K562 (cell line): ENCODE results near the gene KCNK2. TPM values are rescaled to one million over a fixed set of nuclear protein-coding genes. Genes with fewer than 3 reads are reported as not detected.

Experiments
- ATAC-seq: fragments of 200-7000 bp; cut with Tn5 transposase; 3 replicates; pipeline ENCODE4 v1.9.1; 2020; ENCODE audit warnings: moderate library complexity
- BruUV-seq: library from RNA; stranded (reverse); fragments of 400-500 nt; replicated peaks from 2 replicates; lab custom pipeline; 2021; lab: Mats Ljungman, UMichigan
- CTCF ChIA-PET: fragments of 300-600 bp; formaldehyde crosslinking; extraction: SDS; loops from one replicate; lab custom pipeline; 2021; ENCODE audit warnings: low intra/inter-chr PET ratio; lab: Yijun Ruan, JAX
- POLR2A ChIA-PET: fragments of 300-600, 350-650 bp; sonication (Branson Sonifier 250); formaldehyde crosslinking; extraction: SDS; loops from one replicate; lab custom pipeline; 2021; ENCODE audit warnings: antibody characterized with exemption, inconsistent platforms; lab: Yijun Ruan, JAX
- DNase-seq, 4 experiments: peaks; one replicate each; pipeline versions ENCODE4 v3.0.0 to v3.0.0-alpha.2; 2011 to 2018; ENCODE audit warnings: low spot score in 3 of 4, mixed read lengths in 3 of 4; ENCODE audit errors: extremely low read depth in 1 of 4
- FAIRE-seq: peaks from 2 replicates; lab custom pipeline; 2011; peaks lifted over from hg19 to GRCh38; lab: Jason Lieb, UNC
- H2AFZ ChIP-seq: 2 replicates; pipeline ENCODE4 v1.6.0; 2011; ENCODE audit warnings: low read depth, low read length, control low read depth, inconsistent platforms
- H3K27ac ChIP-seq: fragments of 200-600 bp; 3 replicates; pipeline ENCODE4 v1.8.0; 2011; ENCODE audit warnings: low read depth, mild to moderate bottlenecking, control low read depth, inconsistent platforms, low read length, moderate library complexity, mixed read lengths; ENCODE audit errors: extremely low read depth
- H3K27me3 ChIP-seq, 2 experiments: fragments of 300-600 bp in 1 of 2; 2 replicates in 1 of 2; 3 replicates in 1 of 2; pipeline versions ENCODE4 v1.6.0 to v1.8.0; 2011; ENCODE audit warnings: inconsistent platforms in 2 of 2, low read length in 2 of 2, mild to moderate bottlenecking in 1 of 2, mixed read lengths in 1 of 2, moderate library complexity in 1 of 2; ENCODE audit not compliant: control insufficient read depth in 2 of 2, insufficient read depth in 2 of 2
- H3K36me3 ChIP-seq: fragments of 300-600 bp; 3 replicates; pipeline ENCODE4 v1.8.0; 2011; ENCODE audit warnings: mild to moderate bottlenecking, low read length, inconsistent platforms; ENCODE audit not compliant: control insufficient read depth, insufficient read depth
- H3K4me1 ChIP-seq, 2 experiments: fragments of 200-600 bp in 1 of 2; replicated peaks in 1 of 2; 2 replicates in 1 of 2; 3 replicates in 1 of 2; pipeline versions ENCODE4 v1.5.1 to v1.8.0; 2011; ENCODE audit warnings: inconsistent platforms in 2 of 2, low read length in 2 of 2, mild to moderate bottlenecking in 1 of 2, mixed read lengths in 1 of 2, moderate library complexity in 1 of 2; ENCODE audit not compliant: control insufficient read depth in 2 of 2, insufficient read depth in 2 of 2
- H3K4me2 ChIP-seq: 2 replicates; pipeline ENCODE4 v1.6.1; 2011; ENCODE audit warnings: low read length, control low read depth, inconsistent platforms, mixed read lengths; ENCODE audit not compliant: insufficient read depth
- H3K4me3 ChIP-seq: fragments of 200-600 bp; sonication (generic), shearing (Covaris generic); 2 replicates; pipeline ENCODE4 v1.5.1; 2016; ENCODE audit warnings: control low read depth, inconsistent platforms
- H3K79me2 ChIP-seq: fragments of 200-600 bp; 3 replicates; pipeline ENCODE4 v1.8.0; 2011; ENCODE audit warnings: low read length, inconsistent platforms; ENCODE audit not compliant: control insufficient read depth, insufficient read depth
- H3K9ac ChIP-seq, 2 experiments: 2 replicates each; pipeline versions ENCODE4 v1.6.0 to v1.6.1; 2011; ENCODE audit warnings: low read depth in 2 of 2, low read length in 2 of 2, control low read depth in 1 of 2, inconsistent platforms in 1 of 2, mild to moderate bottlenecking in 1 of 2, mixed read lengths in 1 of 2; ENCODE audit not compliant: insufficient read depth in 1 of 2
- H3K9me1 ChIP-seq: one replicate; pipeline ENCODE4 v1.6.0; 2011; ENCODE audit warnings: inconsistent platforms, mild to moderate bottlenecking, low read length, moderate library complexity; ENCODE audit not compliant: control insufficient read depth, insufficient read depth
- H3K9me3 ChIP-seq: replicated peaks from 2 replicates; pipeline ENCODE4 v1.5.1; 2011; ENCODE audit warnings: low read depth, low read length, inconsistent platforms; ENCODE audit not compliant: control insufficient read depth, insufficient read depth
- H4K20me1 ChIP-seq: replicated peaks from 2 replicates; pipeline ENCODE4 v1.6.1; 2011; ENCODE audit warnings: low read length, inconsistent platforms, mixed read lengths; ENCODE audit not compliant: control insufficient read depth, insufficient read depth
- CCNT2 ChIP-seq: IDR thresholded peaks from 2 replicates; pipeline ENCODE4 v1.6.1; 2011; ENCODE audit warnings: borderline replicate concordance, low read depth, mild to moderate bottlenecking, moderate library complexity, mixed read lengths, low read length; ENCODE audit not compliant: insufficient read length; ENCODE audit errors: extremely low read depth
- GATAD2B ChIP-seq: fragments of 450-650 bp; IDR thresholded peaks from 2 replicates; pipeline ENCODE4 v1.6.1; 2017; ENCODE audit warnings: mild to moderate bottlenecking, borderline replicate concordance
- JUND ChIP-seq, 2 experiments: IDR thresholded peaks; 2 replicates in 1 of 2; 3 replicates in 1 of 2; pipeline ENCODE4 v1.6.1; 2011; ENCODE audit warnings: borderline replicate concordance in 2 of 2, low read depth in 2 of 2, low read length in 2 of 2, improper control_type of control experiment in 1 of 2, missing biosample characterization in 1 of 2, missing genetic modification characterization in 1 of 2, missing genetic modification reagents in 1 of 2
- RREB1 ChIP-seq: fragments of 250-450 bp; sonication (Bioruptor Pico); IDR thresholded peaks from 2 replicates; pipeline ENCODE4 v1.4.0; 2020
- TCF7L2 ChIP-seq: fragments of 150-350 bp; IDR thresholded peaks from 2 replicates; pipeline ENCODE4 v1.6.1; 2016; ENCODE audit warnings: low read depth, mild to moderate bottlenecking, low read length, moderate library complexity
- TEAD4 ChIP-seq, 2 experiments: sonication (generic) in 1 of 2; formaldehyde crosslinking in 1 of 2; IDR thresholded peaks; 2 replicates each; pipeline versions ENCODE4 v1.6.1 to v1.8.0; 2012 to 2022; ENCODE audit warnings: borderline replicate concordance in 1 of 2, inconsistent platforms in 1 of 2, low read length in 1 of 2, mild to moderate bottlenecking in 1 of 2, missing genetic modification reagents in 1 of 2
- ZNF41 ChIP-seq: fragments of 250-450 bp; sonication (Bioruptor Pico); conservative IDR thresholded peaks from 2 replicates; pipeline ENCODE4 v1.4.0; 2020; ENCODE audit warnings: mild to moderate bottlenecking
- ZNF445 ChIP-seq: fragments of 250-450 bp; sonication (Bioruptor Pico); IDR thresholded peaks from 2 replicates; pipeline ENCODE4 v1.4.0; 2020; ENCODE audit warnings: low read depth, mild to moderate bottlenecking, moderate library complexity
- ZNF695 ChIP-seq: fragments of 450-650 bp; formaldehyde crosslinking; IDR thresholded peaks from 2 replicates; pipeline ENCODE4 v1.4.0; 2020; ENCODE audit warnings: mild to moderate bottlenecking, moderate library complexity
- ZZZ3 ChIP-seq: fragments of 450-650 bp; IDR thresholded peaks from 2 replicates; pipeline ENCODE4 v1.6.1; 2016; ENCODE audit warnings: antibody characterized with exemption, mild to moderate bottlenecking, moderate library complexity
- WGBS: fragments of 100-300 bp; shearing (Covaris generic); methylation state at CpG from one replicate; pipeline ENCODE4 v1.1.6; 2016; ENCODE audit warnings: low coverage, mixed read lengths; ENCODE audit not compliant: insufficient coverage; ENCODE audit errors: missing lambda C conversion rate; 5-methylcytosine and 5-hydroxymethylcytosine counted together
- in situ Hi-C: fragments of 300-500 bp; cut with MboI; formaldehyde crosslinking; loops from 4 replicates; pipeline ENCODE4 v1.15.0; 2018; ENCODE audit warnings: inconsistent platforms, mixed read lengths
- intact Hi-C: fragments of 100-400 bp; cut with micrococcal nuclease; formaldehyde crosslinking; loops from 2 replicates; pipeline ENCODE4 v1.14.2; 2022
- polyA plus RNA-seq, 8 experiments: library from polyadenylated mRNA; depleted of rRNA in 4 of 8; stranded (reverse) in 5 of 8; unstranded in 3 of 8; fragments of >200 nt; fragmentation: Nextera tagmentation in 2 of 8; fragmentation: Illumina TruSeq in 1 of 8; extraction: Ambion mirVana in 2 of 8; extraction: Trizol in 1 of 8; gene quantifications; 2 replicates each; pipeline versions ENCODE4 v1.2.1 to v1.2.3, GENCODE V29; 2011 to 2014; ENCODE audit warnings: inconsistent platforms in 1 of 8, missing spikeins in 1 of 8
- total RNA-seq, 7 experiments: library from RNA; depleted of rRNA in 6 of 7; stranded (reverse); fragments of >200 nt in 6 of 7; fragmentation: Illumina TruSeq in 2 of 7; extraction: Trizol in 2 of 7; gene quantifications; 2 replicates each; pipeline versions ENCODE4 v1.2.1 to v1.2.3, GENCODE V29; 2011 to 2021; ENCODE audit warnings: low replicate concordance in 1 of 7

The KCNK2 gene
- total and polyA plus RNA-seq, 9 of the 15 experiments (the other 6 are each of a cell fraction or from before 2014, with no cell fraction given), result 0.04 to 0.13 (median 0.05) TPM; not detected in 3

DNA sequence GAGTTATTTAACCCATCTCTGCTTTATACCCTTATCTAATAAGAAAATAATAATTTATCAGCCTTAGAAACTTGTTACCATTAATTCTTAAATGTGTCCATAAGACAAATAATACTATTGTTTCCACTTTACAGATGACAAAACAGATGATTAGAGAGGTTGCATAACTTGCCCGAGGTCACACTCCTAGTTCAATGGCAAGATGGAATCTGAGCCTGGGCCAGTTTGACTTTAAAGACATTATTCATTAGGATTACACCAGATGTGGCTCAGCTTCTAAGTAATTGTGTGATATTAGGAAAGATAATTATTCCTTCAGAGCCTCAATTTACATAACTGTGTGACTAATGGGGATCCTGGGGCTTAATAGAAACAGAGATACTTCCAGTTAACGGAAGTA is 42.3 kb upstream of the KCNK2 start:
- WGBS, result 3% methylated on average over 2 of the region's 2 CpGs
- CTCF ChIA-PET, result no interaction called here
- no peaks in the 10 kb centered on the region for H4K20me1 ChIP-seq
- H3K27me3 ChIP-seq, result no peaks in the 10 kb centered on the region
- H3K4me1 ChIP-seq, result no peaks in the 10 kb centered on the region
- no peak overlapping the region for H3K27ac ChIP-seq
- no peak for ATAC-seq
- H3K79me2 ChIP-seq, result no peaks in the 10 kb centered on the region
- POLR2A ChIA-PET, result no interaction called here
- BruUV-seq, result no TSS peak
- no peak for FAIRE-seq
- intact Hi-C loops, result no loop called here
- in situ Hi-C loops, result no loop called here
- H3K9me3 ChIP-seq, result no peaks in the 10 kb centered on the region; the same call in none of the 2 replicates
- H3K4me2 ChIP-seq, result no peak overlapping the region
- no peak overlapping the region for H3K4me3 ChIP-seq
- no peak for DNase-seq
- no peak overlapping the region for H2AFZ ChIP-seq
- H3K9ac ChIP-seq, result no peak overlapping the region
- no peaks in the 10 kb centered on the region for H3K9me1 ChIP-seq
- H3K36me3 ChIP-seq, result no peaks in the 10 kb centered on the region
- no peak for TF ChIP-seq TEAD4 (IDR thresholded peaks at IDR 0.05; ENCODE audit: low read length)
- TF ChIP-seq TEAD4 (CRISPR knock-in tag; IDR thresholded peaks at IDR 0.05; ENCODE audit: borderline replicate concordance), result no peak
- TF ChIP-seq ZNF695 (CRISPR knock-in tag), result no peak
- TF ChIP-seq ZNF445 (CRISPR knock-in tag), result no peak
- TF ChIP-seq CCNT2, result no peak
- TF ChIP-seq ZNF41 (CRISPR knock-in tag), result no peak
- TF ChIP-seq ZZZ3, result no peak
- TF ChIP-seq JUND (IDR thresholded peaks at IDR 0.05; ENCODE audit: borderline replicate concordance, low read depth, low read length), result no peak
- TF ChIP-seq JUND (tag; IDR thresholded peaks at IDR 0.05; ENCODE audit: borderline replicate concordance, low read depth, low read length), result no peak
- TF ChIP-seq TCF7L2, result no peak
- TF ChIP-seq GATAD2B, result no peak
- no peak for TF ChIP-seq RREB1 (CRISPR knock-in tag)
